ENCODE measurements around the gene CLCN1. TPM values are rescaled to one million over a fixed set of nuclear protein-coding genes. Genes with fewer than 3 reads are reported as not detected.

CLCN1 gene
- total and polyA plus RNA-seq, 4 donors: 0.06 to 0.68 (median 0.28) TPM; not detected in 1

DNA sequence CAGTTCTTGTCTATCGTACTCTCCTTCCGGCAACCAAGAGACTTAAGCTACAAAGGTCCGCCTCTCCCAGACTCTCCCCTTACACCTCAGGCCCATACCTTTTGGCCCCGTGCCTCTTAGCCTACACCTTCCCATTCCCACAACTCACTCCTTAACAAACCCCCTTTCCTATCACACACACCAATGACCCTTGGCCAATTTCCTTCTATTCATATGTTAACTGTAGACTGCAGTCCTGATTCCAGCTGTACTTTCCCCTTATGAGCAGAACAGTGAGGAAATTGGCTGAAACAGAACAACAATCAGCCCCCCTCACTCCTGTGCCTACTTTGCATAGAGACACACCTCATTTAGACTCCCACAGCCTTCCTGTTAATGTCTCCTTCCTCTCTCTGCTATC, 32.5 kb upstream of the CLCN1 start:
- no peak overlapping the region for H3K4me3 ChIP-seq (ENCODE audit: low read depth, low read length)
- H3K36me3 ChIP-seq (ENCODE audit: control insufficient read depth, insufficient read depth, low read length): no peaks in the 10 kb centered on the region
- H3K27me3 ChIP-seq (ENCODE audit: control insufficient read depth, insufficient read depth, low read length): no peaks in the 10 kb centered on the region
- no peak for DNase-seq (ENCODE audit: low read depth in 4 of 6, low spot score in 6 of 6)
- H3K4me1 ChIP-seq (ENCODE audit: control insufficient read depth, insufficient read depth, low read length): peaks cover 26% of the 10 kb centered on the region
- no peak overlapping the region for H3K27ac ChIP-seq (ENCODE audit: low read depth, low read length)
- 81% methylated on average over 4 of the region's 4 CpGs for WGBS (ENCODE audit: insufficient coverage)
- H3K9me3 ChIP-seq (ENCODE audit: control insufficient read depth, insufficient read depth, low read length): no peaks in the 10 kb centered on the region

DNA sequence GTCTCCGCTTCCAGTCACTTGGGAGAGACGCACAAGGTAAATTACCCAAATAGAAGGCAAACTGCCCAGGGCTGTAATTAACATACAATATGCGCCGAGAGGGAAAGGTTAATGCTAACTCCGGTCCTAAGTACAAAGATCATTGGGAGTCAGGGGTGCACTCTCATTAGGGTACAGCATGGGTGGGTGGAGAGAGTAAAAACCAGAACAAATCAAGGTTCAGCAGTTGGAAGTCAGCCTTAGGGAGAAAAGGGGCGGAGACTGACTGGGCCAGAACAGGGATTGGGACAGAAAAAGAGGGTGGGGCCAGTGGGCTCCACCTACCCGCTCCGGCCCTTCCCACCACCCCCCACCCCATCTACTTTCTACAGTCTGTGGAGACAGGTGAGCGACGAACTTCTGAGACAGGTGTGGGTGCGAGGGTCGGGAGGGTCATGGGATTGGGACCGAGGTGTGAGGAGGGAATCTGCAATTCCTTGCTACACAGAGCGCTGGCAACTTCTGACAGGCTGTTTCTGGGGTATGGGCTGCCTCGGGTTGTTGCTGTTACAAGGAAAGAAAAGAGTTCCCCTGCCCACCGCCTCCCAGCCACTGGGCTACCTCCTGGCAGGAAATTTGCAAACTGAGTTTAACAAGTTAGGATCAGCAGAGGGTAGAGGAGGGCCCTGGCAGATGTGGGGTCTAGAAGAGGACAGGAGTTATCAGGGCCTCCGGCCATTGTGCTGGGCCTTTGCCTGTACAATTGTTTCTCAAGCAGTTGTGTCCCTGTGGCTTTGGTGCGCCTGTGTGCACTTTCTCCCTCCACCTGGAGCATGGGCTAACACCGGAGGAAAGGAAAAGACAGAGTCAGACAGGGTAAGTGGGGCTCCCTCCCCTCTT, 31.1 kb upstream of the CLCN1 start, which contains the start of gene TMEM139:
Gene TMEM139 (plus strand): TSS at position 368 of the 879 bp plus-strand sequence. CDS start 1,000 bp downstream, outside the sequence.
- H3K4me1 ChIP-seq (ENCODE audit: control insufficient read depth, insufficient read depth, low read length): peaks cover 26% of the 10 kb centered on the region
- H3K36me3 ChIP-seq (ENCODE audit: control insufficient read depth, insufficient read depth, low read length): no peaks in the 10 kb centered on the region
- peak in 1 of 6 donors; percentile 42 for DNase-seq (ENCODE audit: low read depth in 4 of 6, low spot score in 6 of 6)
- H3K9me3 ChIP-seq (ENCODE audit: control insufficient read depth, insufficient read depth, low read length): no peaks in the 10 kb centered on the region
- H3K4me3 ChIP-seq (ENCODE audit: low read depth, low read length): no peak within 1 kb of the TSS
- no peaks in the 10 kb centered on the region for H3K27me3 ChIP-seq (ENCODE audit: control insufficient read depth, insufficient read depth, low read length)
- H3K27ac ChIP-seq (ENCODE audit: low read depth, low read length): peak within 1 kb of the TSS; percentile 54
- WGBS (ENCODE audit: insufficient coverage): 53% methylated on average over 9 of the region's 19 CpGs

DNA sequence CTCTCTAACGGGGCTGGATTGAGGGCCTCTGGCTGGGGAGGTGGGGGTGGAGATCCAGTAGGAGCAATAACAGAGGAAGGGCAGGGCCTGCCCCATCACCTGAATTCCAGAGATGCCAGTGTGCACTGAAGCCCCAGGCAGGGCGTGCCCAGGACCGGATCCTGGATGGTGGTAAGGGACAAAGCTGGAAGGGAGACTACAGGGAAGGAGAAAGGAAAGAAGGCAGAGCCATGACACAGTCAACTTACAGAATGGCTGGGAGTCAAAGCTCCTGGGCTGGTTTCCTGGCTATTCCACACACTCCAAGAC, 30.5 kb upstream of the CLCN1 start:
- no peak overlapping the region for H3K4me3 ChIP-seq (ENCODE audit: low read depth, low read length)
- H3K36me3 ChIP-seq (ENCODE audit: control insufficient read depth, insufficient read depth, low read length): no peaks in the 10 kb centered on the region
- no peaks in the 10 kb centered on the region for H3K27me3 ChIP-seq (ENCODE audit: control insufficient read depth, insufficient read depth, low read length)
- H3K27ac ChIP-seq (ENCODE audit: low read depth, low read length): peak overlapping the region; percentile 54
- peaks cover 32% of the 10 kb centered on the region for H3K4me1 ChIP-seq (ENCODE audit: control insufficient read depth, insufficient read depth, low read length)
- no CpG with 5 or more reads among the region's 3 CpGs for WGBS (ENCODE audit: insufficient coverage)
- no peaks in the 10 kb centered on the region for H3K9me3 ChIP-seq (ENCODE audit: control insufficient read depth, insufficient read depth, low read length)
- no peak for DNase-seq (ENCODE audit: low read depth in 4 of 6, low spot score in 6 of 6)

DNA sequence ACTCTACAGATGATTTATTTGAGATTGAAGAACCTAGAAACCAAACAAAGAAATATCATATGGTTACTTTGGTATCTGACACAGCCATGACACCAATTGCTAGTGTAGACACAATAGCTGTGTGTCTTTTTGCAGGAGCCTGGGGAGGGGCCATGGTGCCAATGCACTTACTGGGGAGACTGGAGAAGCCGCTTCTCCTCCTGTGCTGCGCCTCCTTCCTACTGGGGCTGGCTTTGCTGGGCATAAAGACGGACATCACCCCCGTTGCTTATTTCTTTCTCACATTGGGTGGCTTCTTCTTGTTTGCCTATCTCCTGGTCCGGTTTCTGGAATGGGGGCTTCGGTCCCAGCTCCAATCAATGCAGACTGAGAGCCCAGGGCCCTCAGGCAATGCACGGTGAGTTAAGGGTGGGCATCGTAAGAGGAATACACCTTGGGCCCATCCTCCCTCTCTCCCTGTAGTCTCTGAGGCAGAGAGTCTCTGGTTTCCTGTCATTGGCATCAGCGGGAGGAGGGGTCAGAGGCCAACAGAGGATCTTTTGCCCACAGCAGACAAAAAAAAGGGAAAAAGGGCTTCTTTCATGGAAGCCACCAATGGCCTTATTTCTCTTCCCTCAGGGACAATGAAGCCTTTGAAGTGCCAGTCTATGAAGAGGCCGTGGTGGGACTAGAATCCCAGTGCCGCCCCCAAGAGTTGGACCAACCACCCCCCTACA, 29.9 kb upstream of the CLCN1 start:
- Histone ChIP-seq H3K9me3 (ENCODE audit: control insufficient read depth, insufficient read depth, low read length) (no peaks in the 10 kb centered on the region), H3K4me3 (ENCODE audit: low read depth, low read length) (no peak overlapping the region), H3K4me1 (ENCODE audit: control insufficient read depth, insufficient read depth, low read length) (peaks cover 36% of the 10 kb centered on the region), H3K27ac (ENCODE audit: low read depth, low read length) (peak overlapping the region; percentile 54), H3K36me3 (ENCODE audit: control insufficient read depth, insufficient read depth, low read length) (no peaks in the 10 kb centered on the region), H3K27me3 (ENCODE audit: control insufficient read depth, insufficient read depth, low read length) (no peaks in the 10 kb centered on the region)
- no peak for DNase-seq (ENCODE audit: low read depth in 4 of 6, low spot score in 6 of 6)
- 95% methylated on average over 9 of the region's 11 CpGs for WGBS (ENCODE audit: insufficient coverage)

DNA sequence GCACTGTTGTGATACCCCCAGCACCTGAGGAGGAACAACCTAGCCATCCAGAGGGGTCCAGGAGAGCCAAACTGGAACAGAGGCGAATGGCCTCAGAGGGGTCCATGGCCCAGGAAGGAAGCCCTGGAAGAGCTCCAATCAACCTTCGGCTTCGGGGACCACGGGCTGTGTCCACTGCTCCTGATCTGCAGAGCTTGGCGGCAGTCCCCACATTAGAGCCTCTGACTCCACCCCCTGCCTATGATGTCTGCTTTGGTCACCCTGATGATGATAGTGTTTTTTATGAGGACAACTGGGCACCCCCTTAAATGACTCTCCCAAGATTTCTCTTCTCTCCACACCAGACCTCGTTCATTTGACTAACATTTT, 29.4 kb upstream of the CLCN1 start:
- Histone ChIP-seq H3K27me3 (ENCODE audit: control insufficient read depth, insufficient read depth, low read length) (no peaks in the 10 kb centered on the region), H3K27ac (ENCODE audit: low read depth, low read length) (peak overlapping the region; percentile 54), H3K36me3 (ENCODE audit: control insufficient read depth, insufficient read depth, low read length) (no peaks in the 10 kb centered on the region), H3K9me3 (ENCODE audit: control insufficient read depth, insufficient read depth, low read length) (no peaks in the 10 kb centered on the region), H3K4me1 (ENCODE audit: control insufficient read depth, insufficient read depth, low read length) (peaks cover 36% of the 10 kb centered on the region), H3K4me3 (ENCODE audit: low read depth, low read length) (no peak overlapping the region)
- DNase-seq (ENCODE audit: low read depth in 4 of 6, low spot score in 6 of 6): no peak
- WGBS (ENCODE audit: insufficient coverage): 100% methylated on average over 3 of the region's 6 CpGs

DNA sequence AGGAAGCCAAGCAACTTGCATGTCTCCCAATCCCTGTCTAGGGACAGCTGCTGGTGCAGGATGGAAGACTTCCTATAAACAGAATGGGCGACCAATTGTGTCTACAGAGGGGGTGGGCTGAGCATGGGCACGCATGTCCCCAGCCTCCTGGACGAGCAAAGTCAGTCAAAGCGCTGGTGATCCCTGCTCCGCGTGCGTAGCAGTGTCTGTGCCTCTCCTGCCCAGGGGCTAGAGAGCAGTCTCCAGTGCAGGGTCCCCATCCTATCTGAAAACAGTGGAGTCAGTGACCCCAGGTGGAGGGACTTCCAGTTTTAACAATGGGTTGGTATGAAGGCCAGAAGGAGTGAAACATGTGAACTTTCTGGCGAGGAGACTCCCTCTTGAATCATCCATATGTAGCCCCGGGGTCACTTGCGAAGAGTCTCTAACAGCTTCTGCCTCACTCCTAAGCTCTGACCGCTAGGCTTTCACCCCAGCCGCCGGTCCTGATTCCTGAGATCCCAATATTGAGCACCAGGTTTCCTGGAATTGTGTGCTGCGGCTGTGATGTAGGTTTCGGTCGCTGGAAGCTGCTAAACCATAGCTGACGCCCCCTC, 28.5 kb upstream of the CLCN1 start:
- WGBS (ENCODE audit: insufficient coverage): 91% methylated on average over 11 of the region's 17 CpGs
- no peak for DNase-seq (ENCODE audit: low read depth in 4 of 6, low spot score in 6 of 6)
- Histone ChIP-seq H3K4me3 (ENCODE audit: low read depth, low read length) (peak overlapping the region; percentile 90), H3K27me3 (ENCODE audit: control insufficient read depth, insufficient read depth, low read length) (no peaks in the 10 kb centered on the region), H3K4me1 (ENCODE audit: control insufficient read depth, insufficient read depth, low read length) (peaks cover 36% of the 10 kb centered on the region), H3K27ac (ENCODE audit: low read depth, low read length) (peak overlapping the region; percentile 94), H3K36me3 (ENCODE audit: control insufficient read depth, insufficient read depth, low read length) (peaks cover 7% of the 10 kb centered on the region), H3K9me3 (ENCODE audit: control insufficient read depth, insufficient read depth, low read length) (no peaks in the 10 kb centered on the region)

DNA sequence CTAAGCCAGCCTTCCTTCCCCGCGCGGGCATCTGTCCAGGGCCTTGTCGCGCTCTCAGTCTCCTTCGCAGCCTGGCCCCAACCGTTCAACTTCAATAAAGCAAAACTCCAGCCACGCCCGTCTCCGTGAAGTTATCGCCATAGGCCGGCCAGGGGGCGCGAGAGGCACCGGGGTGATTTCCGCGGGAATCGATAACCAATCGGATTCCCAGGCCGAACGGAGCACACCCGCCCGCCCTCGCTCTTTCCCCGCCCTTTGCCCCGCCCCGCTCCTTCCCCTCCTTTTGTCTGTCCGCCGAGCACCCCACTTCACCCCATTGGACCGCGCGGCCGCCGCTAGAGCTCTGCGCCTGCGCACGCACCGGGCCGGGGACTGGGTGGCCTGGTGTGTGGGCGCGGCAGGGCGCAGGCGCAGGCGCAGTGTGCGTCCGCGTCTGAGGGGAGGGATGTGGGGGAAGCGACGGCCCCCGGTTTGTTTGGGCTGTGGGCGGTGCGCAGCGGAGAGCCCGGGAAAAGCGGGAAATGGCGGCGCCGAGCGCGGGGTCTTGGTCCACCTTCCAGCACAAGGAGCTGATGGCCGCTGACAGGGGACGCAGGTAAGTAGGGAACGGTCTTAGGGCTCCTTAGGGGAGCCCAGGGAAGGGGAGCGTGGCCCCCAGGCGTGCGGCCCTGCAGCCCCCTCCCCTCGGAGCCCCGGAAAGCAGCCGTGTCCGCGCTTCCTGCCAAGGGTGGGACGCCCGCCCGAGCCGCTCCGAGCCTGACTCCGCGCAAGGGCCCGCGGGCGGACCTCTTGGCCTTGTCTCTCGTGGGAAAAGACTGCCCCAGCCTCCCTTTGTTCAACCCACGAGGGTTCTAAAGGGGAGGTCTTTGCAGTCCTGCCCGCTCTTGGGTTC, 27.7 kb upstream of the CLCN1 start, which contains the start of gene CASP2:
Gene CASP2 (plus strand): TSS at position 417 of the 892 bp plus-strand sequence. CDS start 105 bp downstream, at position 522.
- H3K4me1 ChIP-seq (ENCODE audit: control insufficient read depth, insufficient read depth, low read length): peaks cover 36% of the 10 kb centered on the region
- H3K36me3 ChIP-seq (ENCODE audit: control insufficient read depth, insufficient read depth, low read length): peaks cover 14% of the 10 kb centered on the region

DNA sequence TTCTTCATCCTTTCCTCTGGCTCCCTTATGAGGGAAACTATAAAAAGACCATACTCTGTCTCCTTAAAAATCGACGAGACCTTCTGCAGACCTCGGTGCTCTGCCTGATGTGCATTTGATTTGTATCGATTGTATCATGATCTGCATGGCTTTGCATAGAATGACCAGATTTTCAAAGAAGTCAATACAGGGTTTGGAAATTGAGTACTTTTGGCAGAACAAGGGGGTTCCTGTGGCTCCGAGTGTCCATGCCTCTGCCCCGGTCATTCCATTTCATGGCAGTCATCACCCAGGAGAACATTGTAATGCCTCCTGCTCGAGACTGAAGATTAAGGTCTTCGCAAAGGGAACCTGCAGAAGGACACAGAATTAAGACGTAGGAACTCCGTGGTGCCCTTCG, 27.1 kb upstream of the CLCN1 start:
- Histone ChIP-seq H3K27ac (ENCODE audit: low read depth, low read length) (peak overlapping the region; percentile 94), H3K4me1 (ENCODE audit: control insufficient read depth, insufficient read depth, low read length) (peaks cover 36% of the 10 kb centered on the region), H3K27me3 (ENCODE audit: control insufficient read depth, insufficient read depth, low read length) (no peaks in the 10 kb centered on the region), H3K9me3 (ENCODE audit: control insufficient read depth, insufficient read depth, low read length) (no peaks in the 10 kb centered on the region), H3K4me3 (ENCODE audit: low read depth, low read length) (peak overlapping the region; percentile 90), H3K36me3 (ENCODE audit: control insufficient read depth, insufficient read depth, low read length) (peaks cover 21% of the 10 kb centered on the region)
- 0% methylated on average over 4 of the region's 11 CpGs for WGBS (ENCODE audit: insufficient coverage)
- DNase-seq (ENCODE audit: low read depth in 4 of 6, low spot score in 6 of 6): no peak

More for the DNA sequence above, 27.7 kb upstream of the CLCN1 start, which contains the start of gene CASP2:
- Histone ChIP-seq H3K4me3 (ENCODE audit: low read depth, low read length) (peak within 1 kb of the TSS; percentile 90), H3K27ac (ENCODE audit: low read depth, low read length) (peak within 1 kb of the TSS; percentile 94), H3K9me3 (ENCODE audit: control insufficient read depth, insufficient read depth, low read length) (no peaks in the 10 kb centered on the region), H3K27me3 (ENCODE audit: control insufficient read depth, insufficient read depth, low read length) (no peaks in the 10 kb centered on the region)
- 1% methylated on average over 84 of the region's 84 CpGs for WGBS (ENCODE audit: insufficient coverage)
- peak; percentile 84 to 99 (median 96) for DNase-seq (ENCODE audit: low read depth in 4 of 6, low spot score in 6 of 6)

DNA sequence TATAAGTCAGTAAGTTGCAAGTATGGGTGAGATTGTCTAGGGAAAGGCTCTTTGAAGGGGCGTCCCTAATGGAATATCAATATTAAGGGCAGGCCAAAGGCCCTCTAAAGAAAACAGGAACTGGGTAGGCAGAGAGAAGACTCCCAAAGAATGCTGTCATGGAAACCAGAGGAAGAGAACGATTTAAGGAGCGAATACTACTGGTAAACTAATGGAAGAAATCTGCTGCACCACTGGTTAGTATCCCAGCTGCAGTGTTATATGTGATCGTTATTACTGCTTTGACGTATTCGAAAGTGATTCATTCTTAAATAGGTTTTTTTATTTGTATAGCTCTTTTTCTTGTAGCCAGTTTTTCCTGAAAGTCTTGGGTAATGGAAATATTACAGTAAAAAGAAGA, 26.5 kb upstream of the CLCN1 start:
- WGBS (ENCODE audit: insufficient coverage): 0% methylated on average over 3 of the region's 6 CpGs
- H3K4me3 ChIP-seq (ENCODE audit: low read depth, low read length): peak overlapping the region; percentile 90
- peak in 1 of 6 donors; percentile 18 for DNase-seq (ENCODE audit: low read depth in 4 of 6, low spot score in 6 of 6)

More for the DNA sequence above, 26.5 kb upstream of the CLCN1 start:
- Histone ChIP-seq H3K4me1 (ENCODE audit: control insufficient read depth, insufficient read depth, low read length) (peaks cover 36% of the 10 kb centered on the region), H3K27me3 (ENCODE audit: control insufficient read depth, insufficient read depth, low read length) (no peaks in the 10 kb centered on the region), H3K27ac (ENCODE audit: low read depth, low read length) (peak overlapping the region; percentile 94), H3K36me3 (ENCODE audit: control insufficient read depth, insufficient read depth, low read length) (peaks cover 21% of the 10 kb centered on the region), H3K9me3 (ENCODE audit: control insufficient read depth, insufficient read depth, low read length) (no peaks in the 10 kb centered on the region)

All from spinal cord (tissue), 10 donors.